Epithelial cell of proximal tubule (primary cell): ENCODE data around the gene LRRC18. TPM values are rescaled to one million over a fixed set of nuclear protein-coding genes. Genes with fewer than 3 reads are reported as not detected.

Experiments used
- DNase-seq: peaks from one replicate; pipeline ENCODE4 v3.0.0-alpha.2; 2011; ENCODE audit warnings: low read depth
- H3K4me3 ChIP-seq: 2 replicates; pipeline ENCODE4 v1.5.1; 2011; ENCODE audit warnings: low read depth, mild to moderate bottlenecking, low read length
- CTCF ChIP-seq: conservative IDR thresholded peaks from 2 replicates; pipeline ENCODE4 v1.5.1; 2012; ENCODE audit warnings: low read depth, mild to moderate bottlenecking, low read length
- total RNA-seq: library from RNA; depleted of rRNA; stranded (reverse); fragments of >200 nt; gene quantifications from 2 replicates; pipeline ENCODE4 v1.2.3, GENCODE V29; 2015

Gene LRRC18
- total RNA-seq, 1 donor from 2014 or later = not detected

GRCh38 chr10:48885376-48885775, 54.3 kb downstream of the LRRC18 start:
- TF ChIP-seq CTCF = peak; percentile 65
- no peak overlapping the region for H3K4me3 ChIP-seq
- no peak for DNase-seq

GRCh38 chr10:48884179-48885045, 55.2 kb downstream of the LRRC18 start:
- DNase-seq = no peak
- TF ChIP-seq CTCF = no peak
- no peak overlapping the region for H3K4me3 ChIP-seq

- no peak for DNase-seq
- no peak for TF ChIP-seq CTCF
- no peak overlapping the region for H3K4me3 ChIP-seq
Observed at GRCh38 chr10:48883701-48884100, 55.9 kb downstream of the LRRC18 start.

GRCh38 chr10:48882881-48883280, 56.8 kb downstream of the LRRC18 start:
- DNase-seq = no peak
- TF ChIP-seq CTCF = no peak
- no peak overlapping the region for H3K4me3 ChIP-seq

GRCh38 chr10:48881937-48882336, 57.7 kb downstream of the LRRC18 start:
- H3K4me3 ChIP-seq = no peak overlapping the region
- no peak for TF ChIP-seq CTCF
- no peak for DNase-seq

GRCh38 chr10:48880016-48880705, 59.5 kb downstream of the LRRC18 start:
- no peak for TF ChIP-seq CTCF
- DNase-seq = no peak
- H3K4me3 ChIP-seq = no peak overlapping the region
